CD4-positive, alpha-beta T cell (primary cell): Measurements from ENCODE around the gene HID1. TPM values are rescaled to one million over a fixed set of nuclear protein-coding genes. Genes with fewer than 3 reads are reported as not detected.
"Not testable (repeated sequence)": the region's sequence is repeated elsewhere in the genome, so short reads cannot be mapped to it uniquely, and the experiment has no call there.

Source experiments
- ATAC-seq: fragments of 200-7000 bp; cut with Tn5 transposase; one replicate; pipeline ENCODE4 v1.10.0; 2022; ENCODE audit warnings: mild to moderate bottlenecking; ENCODE audit not compliant: poor library complexity
- CTCF ChIA-PET: fragments of 350-600 bp; sonication (Branson Sonifier 250); formaldehyde crosslinking; loops from one replicate; lab custom pipeline; 2021; ENCODE audit warnings: antibody characterized with exemption, inconsistent platforms; lab: Charles Lee
- POLR2A ChIA-PET: fragments of 350-600 bp; sonication (Branson Sonifier 250); formaldehyde crosslinking; loops from one replicate; lab custom pipeline; 2021; ENCODE audit warnings: antibody characterized with exemption, inconsistent platforms; lab: Charles Lee
- DNase-seq, 14 experiments: peaks; one replicate each; pipeline ENCODE4 v3.0.0-alpha.2; 2013 to 2020; ENCODE audit warnings: mixed read lengths in 2 of 14
- H3K27ac ChIP-seq, 2 donors: one replicate each; pipeline versions ENCODE4 v1.5.1 to v1.7.0; 2013; ENCODE audit warnings: low read length in 2 of 2, low read depth in 1 of 2, mild to moderate bottlenecking in 1 of 2
- H3K27me3 ChIP-seq, 2 experiments: 1 replicate in 1 of 2; 2 replicates in 1 of 2; pipeline versions ENCODE4 v1.6.1 to v1.7.0; 2013; ENCODE audit warnings: low read length in 2 of 2, control low read depth in 1 of 2, mild to moderate bottlenecking in 1 of 2, moderate library complexity in 1 of 2; ENCODE audit not compliant: insufficient read depth in 2 of 2, control insufficient read depth in 1 of 2
- H3K36me3 ChIP-seq: one replicate; pipeline ENCODE4 v1.6.1; 2013; ENCODE audit warnings: low read length, control low read depth; ENCODE audit not compliant: insufficient read depth
- H3K4me1 ChIP-seq: one replicate; pipeline ENCODE4 v1.6.1; 2013; ENCODE audit warnings: low read length, control low read depth; ENCODE audit not compliant: insufficient read depth
- H3K4me3 ChIP-seq: one replicate; pipeline ENCODE4 v1.5.1; 2013; ENCODE audit warnings: mild to moderate bottlenecking, low read length, moderate library complexity
- H3K9me3 ChIP-seq, 2 experiments: 1 replicate in 1 of 2; 2 replicates in 1 of 2; pipeline versions ENCODE4 v1.6.1 to v1.7.0; 2013; ENCODE audit warnings: low read length in 2 of 2, mild to moderate bottlenecking in 2 of 2, control low read depth in 1 of 2, moderate library complexity in 1 of 2; ENCODE audit not compliant: control insufficient read depth in 1 of 2, insufficient read depth in 1 of 2
- H3K27ac Mint-ChIP-seq: one replicate; pipeline ENCODE4 v1.8.0; 2020; ENCODE audit warnings: mixed read lengths
- H3K27me3 Mint-ChIP-seq: one replicate; pipeline ENCODE4 v1.8.0; 2021; ENCODE audit warnings: mixed read lengths
- H3K36me3 Mint-ChIP-seq: one replicate; pipeline ENCODE4 v1.8.0; 2021; ENCODE audit warnings: low read depth, mixed read lengths
- H3K4me1 Mint-ChIP-seq: one replicate; pipeline ENCODE4 v1.8.0; 2021; ENCODE audit warnings: low read depth, mixed read lengths
- H3K4me3 Mint-ChIP-seq: one replicate; pipeline ENCODE4 v1.8.0; 2020; ENCODE audit warnings: mild to moderate bottlenecking, mixed read lengths
- H3K9me3 Mint-ChIP-seq: one replicate; pipeline ENCODE4 v1.8.0; 2020; ENCODE audit warnings: mixed read lengths
- intact Hi-C, 2 experiments: fragments of 100-400 bp; cut with DNase I in 1 of 2; cut with micrococcal nuclease in 1 of 2; formaldehyde crosslinking; loops; one replicate each; pipeline versions ENCODE4 v1.15.1 to v1.9.0; 2023 to 2025; cut with DNase I, micrococcal nuclease
- total RNA-seq, 174 experiments: library from RNA in 2 of 174; stranded (reverse) in 2 of 174; gene quantifications; one replicate each; pipeline ENCODE4 v1.2.3 and lab custom pipeline; 2021 to 2026
- TF ChIP-seq, protein P1 (sequence below): fragments of 200-600 bp; IDR thresholded peaks from one replicate; pipeline ENCODE4 v1.8.0; 2022; ENCODE audit warnings: antibody characterized with exemption, mild to moderate bottlenecking

Gene HID1
- total RNA-seq, 2 experiments from 2014 or later, result 31.8 to 31.9 TPM

DNA sequence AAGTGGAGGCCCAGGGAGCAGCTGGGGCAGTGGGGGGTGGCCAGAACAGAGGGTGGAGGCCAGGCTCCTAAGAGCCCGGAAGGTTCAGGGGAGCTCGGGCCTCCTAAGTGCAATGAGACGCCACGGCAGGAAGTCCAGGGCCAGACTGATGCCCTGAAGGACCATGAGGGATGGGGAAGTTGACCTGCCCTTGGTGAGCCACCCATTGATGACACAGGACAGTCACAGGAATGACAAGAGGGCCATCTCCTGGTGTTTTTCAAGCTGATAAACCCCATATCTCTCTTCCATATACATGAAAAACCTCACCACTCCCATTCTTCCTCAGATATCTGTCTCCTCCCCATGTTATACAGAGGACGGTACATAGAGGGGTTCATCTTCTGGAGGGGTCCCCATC lies 34.1 kb upstream of the HID1 start:
- no peak overlapping the region for H3K4me3 Mint-ChIP-seq
- DNase-seq, result no peak
- no peaks in the 10 kb centered on the region for H3K4me1 Mint-ChIP-seq
- no peak for ATAC-seq
- H3K27me3 Mint-ChIP-seq, result no peaks in the 10 kb centered on the region
- Histone ChIP-seq H3K4me3 (no peak overlapping the region), H3K27ac (no peak overlapping the region), H3K9me3 (no peaks in the 10 kb centered on the region), H3K27me3 (peaks cover 0 to 4% of the 10 kb centered on the region in 2 experiments), H3K36me3 (no peaks in the 10 kb centered on the region), H3K4me1 (no peaks in the 10 kb centered on the region)
- CTCF ChIA-PET, result interaction anchor here (1.0 to 1.8 kb wide), 4 partner anchors 13 to 108 kb away, joined by 3 to 17 read pairs (median 5); no protein-coding TSS in a partner anchor
- POLR2A ChIA-PET, result no interaction called here
- H3K36me3 Mint-ChIP-seq, result no peaks in the 10 kb centered on the region
- no peaks in the 10 kb centered on the region for H3K9me3 Mint-ChIP-seq
- TF ChIP-seq, protein P1, sequence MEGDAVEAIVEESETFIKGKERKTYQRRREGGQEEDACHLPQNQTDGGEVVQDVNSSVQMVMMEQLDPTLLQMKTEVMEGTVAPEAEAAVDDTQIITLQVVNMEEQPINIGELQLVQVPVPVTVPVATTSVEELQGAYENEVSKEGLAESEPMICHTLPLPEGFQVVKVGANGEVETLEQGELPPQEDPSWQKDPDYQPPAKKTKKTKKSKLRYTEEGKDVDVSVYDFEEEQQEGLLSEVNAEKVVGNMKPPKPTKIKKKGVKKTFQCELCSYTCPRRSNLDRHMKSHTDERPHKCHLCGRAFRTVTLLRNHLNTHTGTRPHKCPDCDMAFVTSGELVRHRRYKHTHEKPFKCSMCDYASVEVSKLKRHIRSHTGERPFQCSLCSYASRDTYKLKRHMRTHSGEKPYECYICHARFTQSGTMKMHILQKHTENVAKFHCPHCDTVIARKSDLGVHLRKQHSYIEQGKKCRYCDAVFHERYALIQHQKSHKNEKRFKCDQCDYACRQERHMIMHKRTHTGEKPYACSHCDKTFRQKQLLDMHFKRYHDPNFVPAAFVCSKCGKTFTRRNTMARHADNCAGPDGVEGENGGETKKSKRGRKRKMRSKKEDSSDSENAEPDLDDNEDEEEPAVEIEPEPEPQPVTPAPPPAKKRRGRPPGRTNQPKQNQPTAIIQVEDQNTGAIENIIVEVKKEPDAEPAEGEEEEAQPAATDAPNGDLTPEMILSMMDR, result no peak
- intact Hi-C loops, result loop anchor here in 1 of 2 experiments (2.0 kb wide), 1 partner anchor 46 kb away; no protein-coding TSS in a partner anchor
- H3K27ac Mint-ChIP-seq, result no peak overlapping the region

DNA sequence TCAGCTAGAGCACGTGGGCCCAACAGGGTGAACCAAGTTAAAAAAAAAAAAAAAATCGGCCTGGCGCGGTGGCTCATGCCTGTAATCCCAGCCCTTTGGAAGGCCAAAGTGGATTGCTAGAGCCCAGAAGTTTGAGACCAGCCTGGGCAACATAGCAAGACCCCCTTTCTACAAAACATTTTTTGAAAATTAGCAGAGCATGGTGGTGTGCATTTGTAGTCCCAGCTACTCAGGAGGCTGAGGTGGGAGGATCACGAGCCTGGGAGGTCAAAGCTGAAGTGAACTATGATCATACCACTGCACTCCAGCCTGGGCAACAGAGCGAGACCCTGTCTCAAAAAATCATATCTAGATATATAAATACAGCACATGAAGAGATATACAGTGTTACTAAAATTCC lies 33.5 kb upstream of the HID1 start:
- ChIA-PET CTCF (interaction anchor here (1.0 to 1.6 kb wide), 2 partner anchors 45 to 108 kb away, joined by 3 to 17 read pairs; no protein-coding TSS in a partner anchor), POLR2A (interaction anchor here (1.4 kb wide), 1 partner anchor 44 kb away, joined by 3 read pairs; no protein-coding TSS in a partner anchor)
- H3K9me3 ChIP-seq, H3K4me1 ChIP-seq, H3K4me3 ChIP-seq, H3K36me3 ChIP-seq, DNase-seq, H3K27me3 Mint-ChIP-seq, H3K27ac ChIP-seq, H3K9me3 Mint-ChIP-seq, H3K27ac Mint-ChIP-seq, H3K36me3 Mint-ChIP-seq, ATAC-seq, H3K4me1 Mint-ChIP-seq, H3K4me3 Mint-ChIP-seq, H3K27me3 ChIP-seq: not testable (repeated sequence)
- intact Hi-C loops, result loop anchor here in 1 of 2 experiments (2.0 kb wide), 1 partner anchor 45 kb away; no protein-coding TSS in a partner anchor

DNA sequence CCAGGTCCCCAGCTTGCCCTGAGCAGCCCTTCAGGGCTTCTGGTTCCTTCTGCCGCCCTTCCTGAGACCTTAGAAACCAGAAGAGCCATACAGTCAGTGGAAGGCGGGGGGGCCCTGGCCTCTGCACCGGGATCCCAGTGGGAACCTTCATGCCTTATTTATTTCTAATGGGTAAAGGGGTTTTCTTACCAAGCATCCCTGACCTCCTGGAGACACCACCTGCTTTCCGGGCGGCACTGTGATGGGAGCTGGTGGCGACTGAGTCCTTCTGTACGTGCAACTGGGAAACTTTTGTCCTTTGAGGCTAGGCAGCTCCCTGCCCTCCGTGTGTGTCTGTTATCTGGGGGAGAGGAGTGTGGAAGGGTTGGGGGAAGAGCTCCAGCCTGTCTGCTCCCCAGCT lies 32.7 kb upstream of the HID1 start:
- no peak overlapping the region for H3K27ac Mint-ChIP-seq
- Histone ChIP-seq H3K27me3 (peaks cover 0 to 4% of the 10 kb centered on the region in 2 experiments), H3K9me3 (no peaks in the 10 kb centered on the region), H3K4me3 (no peak overlapping the region), H3K27ac (no peak overlapping the region), H3K36me3 (no peaks in the 10 kb centered on the region), H3K4me1 (no peaks in the 10 kb centered on the region)
- DNase-seq, result no peak
- H3K9me3 Mint-ChIP-seq, result no peaks in the 10 kb centered on the region
- no peaks in the 10 kb centered on the region for H3K36me3 Mint-ChIP-seq
- POLR2A ChIA-PET, result interaction anchor here (1.4 kb wide), 2 partner anchors 17 to 43 kb away, joined by 3 read pairs; partner anchors contain the start of gene CDR2L
- ATAC-seq, result no peak
- no peak overlapping the region for H3K4me3 Mint-ChIP-seq
- H3K27me3 Mint-ChIP-seq, result no peaks in the 10 kb centered on the region
- H3K4me1 Mint-ChIP-seq, result no peaks in the 10 kb centered on the region
- intact Hi-C loops, result no loop called here
- TF ChIP-seq, protein P1, result no peak
- CTCF ChIA-PET, result no interaction called here
